Measurements from ENCODE around the gene CEP55. TPM values are rescaled to one million over a fixed set of nuclear protein-coding genes. Genes with fewer than 3 reads are reported as not detected.

Gene CEP55
- total RNA-seq, 1 donor from 2014 or later: 73.2 TPM

GRCh38 chr10:93468461-93469213, 27.8 kb upstream of the CEP55 start:
- peak; percentile 9 for TF ChIP-seq CTCF (conservative IDR thresholded peaks at IDR 0.05; ENCODE audit: low read depth, low read length)
- peak overlapping the region; percentile 7 for H3K4me3 ChIP-seq (ENCODE audit: low read depth, low read length)
- DNase-seq (ENCODE audit: low read depth): peak; percentile 80

GRCh38 chr10:93469454-93469853, 27.0 kb upstream of the CEP55 start:
- no peak for DNase-seq (ENCODE audit: low read depth)
- H3K4me3 ChIP-seq (ENCODE audit: low read depth, low read length): no peak overlapping the region
- TF ChIP-seq CTCF (conservative IDR thresholded peaks at IDR 0.05; ENCODE audit: low read depth, low read length): no peak

- TF ChIP-seq CTCF (conservative IDR thresholded peaks at IDR 0.05; ENCODE audit: low read depth, low read length): no peak
- peak; percentile 93 for DNase-seq (ENCODE audit: low read depth)
- H3K4me3 ChIP-seq (ENCODE audit: low read depth, low read length): no peak overlapping the region
These were observed 25.2 kb upstream of the CEP55 start for GRCh38 chr10:93471110-93471651.

GRCh38 chr10:93473161-93473560, 23.3 kb upstream of the CEP55 start:
- no peak for DNase-seq (ENCODE audit: low read depth)
- no peak for TF ChIP-seq CTCF (conservative IDR thresholded peaks at IDR 0.05; ENCODE audit: low read depth, low read length)
- no peak overlapping the region for H3K4me3 ChIP-seq (ENCODE audit: low read depth, low read length)

- DNase-seq (ENCODE audit: low read depth): no peak
These were observed 22.5 kb upstream of the CEP55 start for GRCh38 chr10:93473804-93474472.

GRCh38 chr10:93475227-93475626, 21.2 kb upstream of the CEP55 start:
- no peak for TF ChIP-seq CTCF (conservative IDR thresholded peaks at IDR 0.05; ENCODE audit: low read depth, low read length)
- DNase-seq (ENCODE audit: low read depth): no peak
- H3K4me3 ChIP-seq (ENCODE audit: low read depth, low read length): no peak overlapping the region

More at GRCh38 chr10:93473804-93474472, 22.5 kb upstream of the CEP55 start:
- no peak overlapping the region for H3K4me3 ChIP-seq (ENCODE audit: low read depth, low read length)
- TF ChIP-seq CTCF (conservative IDR thresholded peaks at IDR 0.05; ENCODE audit: low read depth, low read length): no peak

Measured in epithelial cell of proximal tubule (primary cell).